ENCODE results near the gene TMEM80. TPM values are rescaled to one million over a fixed set of nuclear protein-coding genes. Genes with fewer than 3 reads are reported as not detected.

The TMEM80 gene
- total and polyA plus RNA-seq, 12 donors: 10.1 to 24.2 (median 14.5) TPM

DNA sequence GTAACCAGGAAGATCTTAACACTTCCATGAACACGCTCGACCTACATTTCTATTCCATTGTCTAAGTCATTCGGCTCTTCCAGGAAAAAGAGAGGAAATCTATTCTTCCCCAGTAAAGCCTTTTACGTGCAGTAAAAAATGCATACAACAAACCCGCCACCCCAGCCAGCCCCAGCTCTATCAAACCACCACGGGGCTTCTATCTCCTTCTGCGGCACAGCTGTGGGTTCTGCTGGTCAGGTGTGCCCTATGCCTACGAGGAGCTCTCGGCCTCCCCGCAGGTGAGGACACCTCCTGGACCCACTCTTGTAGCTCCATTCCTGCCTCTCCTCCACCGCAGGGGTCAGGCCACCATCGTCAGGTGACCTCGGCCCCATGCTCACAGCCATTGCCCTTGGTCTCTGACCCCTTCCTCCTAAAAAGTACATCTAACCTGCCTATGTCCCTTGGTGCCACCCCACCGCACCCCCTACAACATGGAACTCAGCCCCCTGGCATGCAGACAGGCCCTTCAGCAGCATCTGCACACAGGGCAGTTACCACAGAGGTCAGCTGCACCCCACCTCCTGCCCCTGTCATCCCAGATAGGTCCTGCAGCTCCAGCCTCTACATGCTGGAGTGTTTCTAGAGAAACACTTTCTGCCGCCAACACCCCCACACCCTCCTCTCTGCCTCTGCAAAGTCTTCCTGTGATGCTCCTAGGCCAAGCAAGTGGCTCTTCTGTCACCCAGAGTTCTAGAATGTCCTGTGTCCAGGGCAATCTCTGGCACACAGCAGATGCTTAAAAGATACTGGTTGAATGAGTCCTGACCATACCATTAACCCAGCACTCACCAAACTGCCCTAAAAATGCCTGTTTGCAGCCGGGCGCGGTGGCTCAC lies 3.7 kb upstream of the TMEM80 start:
- 91% methylated on average over 18 of the region's 18 CpGs for WGBS, 2 donors
- TF ChIP-seq, protein P1, sequence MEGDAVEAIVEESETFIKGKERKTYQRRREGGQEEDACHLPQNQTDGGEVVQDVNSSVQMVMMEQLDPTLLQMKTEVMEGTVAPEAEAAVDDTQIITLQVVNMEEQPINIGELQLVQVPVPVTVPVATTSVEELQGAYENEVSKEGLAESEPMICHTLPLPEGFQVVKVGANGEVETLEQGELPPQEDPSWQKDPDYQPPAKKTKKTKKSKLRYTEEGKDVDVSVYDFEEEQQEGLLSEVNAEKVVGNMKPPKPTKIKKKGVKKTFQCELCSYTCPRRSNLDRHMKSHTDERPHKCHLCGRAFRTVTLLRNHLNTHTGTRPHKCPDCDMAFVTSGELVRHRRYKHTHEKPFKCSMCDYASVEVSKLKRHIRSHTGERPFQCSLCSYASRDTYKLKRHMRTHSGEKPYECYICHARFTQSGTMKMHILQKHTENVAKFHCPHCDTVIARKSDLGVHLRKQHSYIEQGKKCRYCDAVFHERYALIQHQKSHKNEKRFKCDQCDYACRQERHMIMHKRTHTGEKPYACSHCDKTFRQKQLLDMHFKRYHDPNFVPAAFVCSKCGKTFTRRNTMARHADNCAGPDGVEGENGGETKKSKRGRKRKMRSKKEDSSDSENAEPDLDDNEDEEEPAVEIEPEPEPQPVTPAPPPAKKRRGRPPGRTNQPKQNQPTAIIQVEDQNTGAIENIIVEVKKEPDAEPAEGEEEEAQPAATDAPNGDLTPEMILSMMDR (IDR thresholded peaks at IDR 0.05): no peak
- Histone ChIP-seq H3K27me3 (no peaks in the 10 kb centered on the region), H3K36me3 (peaks cover 0 to 40% (median 8%) of the 10 kb centered on the region in 9 donors), H3K27ac (no peak overlapping the region), H3K4me1 (peaks cover 7 to 36% (median 25%) of the 10 kb centered on the region in 9 donors), H3K9me3 (no peaks in the 10 kb centered on the region), H3K4me3 (no peak overlapping the region)
- DNase-seq (no peak), ATAC-seq (no peak)
- intact Hi-C loops (cut with DNase I): no loop called here

DNA sequence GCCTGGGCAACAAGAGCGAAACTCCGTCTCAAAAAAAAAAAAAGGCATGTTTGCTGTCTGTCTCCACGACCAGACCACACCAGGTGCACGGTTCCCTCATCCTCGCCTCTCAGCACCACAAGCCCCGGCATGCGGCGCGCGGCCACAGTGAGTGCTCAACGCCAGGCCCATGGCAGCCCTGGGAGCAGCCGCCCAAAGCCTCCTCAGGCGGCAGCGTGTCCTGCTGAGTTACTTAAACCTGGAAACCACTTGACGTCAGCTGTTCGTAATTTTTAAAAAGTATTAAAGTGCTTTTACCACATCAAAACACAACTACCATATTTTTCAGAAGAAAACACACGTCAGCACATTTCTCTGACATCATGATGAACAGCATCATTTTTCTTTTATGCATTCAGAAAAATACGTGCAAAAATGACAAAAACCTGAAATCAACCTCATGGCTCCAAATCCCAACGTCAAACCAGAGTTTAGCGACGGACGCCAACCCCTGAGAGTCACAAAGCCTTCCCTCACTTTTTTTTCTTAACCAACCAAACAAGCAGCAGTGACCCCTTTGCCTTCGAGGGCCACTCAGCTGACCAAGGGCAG lies 2.7 kb upstream of the TMEM80 start:
- WGBS, 2 donors: 88 to 89% methylated on average over 23 of the region's 23 CpGs
- DNase-seq: no peak
- H3K27ac ChIP-seq: peak overlapping the region in 8 of 10 donors; percentile 32 to 68 (median 59)
- peaks cover 0 to 30% (median 6%) of the 10 kb centered on the region in 9 donors for H3K36me3 ChIP-seq
- peak overlapping the region in 6 of 10 donors; percentile 80 to 95 (median 90) for H3K4me3 ChIP-seq
- TF ChIP-seq, protein P1 (IDR thresholded peaks at IDR 0.05): no peak
- no peaks in the 10 kb centered on the region for H3K27me3 ChIP-seq
- no peak for ATAC-seq
- no peaks in the 10 kb centered on the region for H3K9me3 ChIP-seq
- peaks cover 10 to 45% (median 33%) of the 10 kb centered on the region in 9 donors for H3K4me1 ChIP-seq
- intact Hi-C loops (cut with DNase I): no loop called here

DNA sequence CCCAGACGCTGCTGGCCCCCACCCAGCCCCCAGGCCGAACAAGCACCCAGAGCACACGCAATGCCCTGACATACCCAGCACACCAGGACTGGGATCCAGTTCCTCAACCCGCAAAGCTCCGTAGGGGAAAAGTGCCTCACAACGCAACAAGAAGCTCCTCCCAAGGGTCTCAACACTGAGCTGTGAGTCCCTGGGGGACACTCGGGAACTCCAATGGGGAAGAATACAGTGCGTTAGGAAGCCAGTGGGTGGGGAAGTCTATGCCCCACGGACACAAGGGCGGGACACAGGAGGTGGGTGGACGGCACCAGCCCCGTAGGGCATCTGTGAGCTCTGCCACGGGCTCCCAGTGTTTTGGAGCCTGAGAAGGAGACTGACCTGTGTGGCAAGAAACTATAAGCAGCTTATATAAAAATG lies 2.2 kb upstream of the TMEM80 start:
- Histone ChIP-seq H3K27me3 (no peaks in the 10 kb centered on the region), H3K4me1 (peaks cover 10 to 47% (median 38%) of the 10 kb centered on the region in 9 donors), H3K36me3 (peaks cover 0 to 25% (median under 1%) of the 10 kb centered on the region in 9 donors), H3K27ac (peak overlapping the region; percentile 9 to 68 (median 58)), H3K9me3 (no peaks in the 10 kb centered on the region), H3K4me3 (peak overlapping the region in 8 of 10 donors; percentile 36 to 95 (median 85))
- TF ChIP-seq, protein P1 (IDR thresholded peaks at IDR 0.05): no peak
- DNase-seq (no peak), ATAC-seq (no peak)
- intact Hi-C loops (cut with DNase I): no loop called here
- 39 to 52% methylated on average over 13 of the region's 13 CpGs for WGBS, 2 donors

DNA sequence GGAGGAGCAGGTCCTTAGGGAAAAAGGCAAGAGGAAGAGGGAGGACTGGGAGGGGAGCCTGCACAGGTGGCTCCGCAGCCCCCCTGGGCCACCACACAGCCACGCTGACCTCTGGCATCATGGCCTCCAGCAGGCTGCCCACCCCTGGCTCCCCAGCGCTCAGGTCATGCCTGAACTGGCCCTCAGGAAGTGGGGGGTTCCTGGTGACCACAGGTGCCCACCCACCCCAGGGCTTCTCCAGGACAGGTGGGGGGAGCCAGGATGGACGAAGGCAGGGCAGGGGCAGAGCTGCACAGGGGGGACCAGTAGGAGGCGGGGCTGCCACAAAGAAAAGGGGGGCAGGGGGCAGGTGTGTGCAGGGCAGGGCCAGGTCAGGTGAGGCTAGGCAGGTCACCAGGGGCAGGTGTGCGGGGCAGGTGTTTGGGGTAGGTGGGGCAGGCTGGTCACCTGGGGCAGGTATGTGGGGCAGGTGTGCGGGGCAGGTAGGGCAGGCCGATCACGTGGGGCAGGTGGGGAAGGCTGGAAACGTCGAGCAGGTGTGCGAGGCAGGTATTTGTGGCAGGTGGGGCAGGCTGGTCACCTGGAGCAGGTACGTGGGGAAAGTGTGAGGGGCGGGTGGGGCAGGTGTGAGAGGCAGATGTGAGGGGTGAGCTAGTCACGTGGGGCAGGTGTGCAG lies 1.6 kb upstream of the TMEM80 start:
- Histone ChIP-seq H3K4me3 (peak overlapping the region; percentile 21 to 99 (median 90)), H3K4me1 (peaks cover 10 to 47% (median 39%) of the 10 kb centered on the region in 9 donors), H3K9me3 (no peaks in the 10 kb centered on the region), H3K27ac (peak overlapping the region; percentile 9 to 100 (median 99)), H3K27me3 (no peaks in the 10 kb centered on the region), H3K36me3 (peaks cover 0 to 23% (median 0%) of the 10 kb centered on the region in 9 donors)
- intact Hi-C loops (cut with DNase I): no loop called here
- TF ChIP-seq, protein P1 (IDR thresholded peaks at IDR 0.05): no peak
- ATAC-seq: no peak
- no peak for DNase-seq
- 64 to 75% methylated on average over 14 to 15 of the region's 15 CpGs for WGBS, 2 donors

All from heart right ventricle (tissue), 16 donors.